Dendritic cell treated with granulocyte-macrophage colony-stimulating factor and Interleukin-4, amounts not matched to agents 40 ng/mL and 50 ng/mL, for 4 days (primary cell): ENCODE data around the gene SCAPER.
"Not testable (repeated sequence)": the region's sequence is repeated elsewhere in the genome, so short reads cannot be mapped to it uniquely, and the experiment has no call there.

Experiments
- H3K27ac Mint-ChIP-seq: one replicate; pipeline ENCODE4 v1.8.0; 2022; ENCODE audit warnings: mild to moderate bottlenecking, mixed read lengths
- H3K27me3 Mint-ChIP-seq: one replicate; pipeline ENCODE4 v1.8.0; 2022; ENCODE audit warnings: mild to moderate bottlenecking, mixed read lengths
- H3K36me3 Mint-ChIP-seq: one replicate; pipeline ENCODE4 v1.8.0; 2022; ENCODE audit warnings: low read depth, mixed read lengths
- H3K4me1 Mint-ChIP-seq: one replicate; pipeline ENCODE4 v1.8.0; 2022; ENCODE audit warnings: low read depth, mixed read lengths
- H3K4me3 Mint-ChIP-seq: one replicate; pipeline ENCODE4 v1.8.0; 2022; ENCODE audit warnings: mild to moderate bottlenecking, moderate library complexity, mixed read lengths
- H3K9me3 Mint-ChIP-seq: one replicate; pipeline ENCODE4 v1.8.0; 2022; ENCODE audit warnings: mixed read lengths
- intact Hi-C: fragments of 100-400 bp; cut with micrococcal nuclease; formaldehyde crosslinking; loops from one replicate; pipeline ENCODE4 v1.15.0; 2022

SCAPER gene

DNA sequence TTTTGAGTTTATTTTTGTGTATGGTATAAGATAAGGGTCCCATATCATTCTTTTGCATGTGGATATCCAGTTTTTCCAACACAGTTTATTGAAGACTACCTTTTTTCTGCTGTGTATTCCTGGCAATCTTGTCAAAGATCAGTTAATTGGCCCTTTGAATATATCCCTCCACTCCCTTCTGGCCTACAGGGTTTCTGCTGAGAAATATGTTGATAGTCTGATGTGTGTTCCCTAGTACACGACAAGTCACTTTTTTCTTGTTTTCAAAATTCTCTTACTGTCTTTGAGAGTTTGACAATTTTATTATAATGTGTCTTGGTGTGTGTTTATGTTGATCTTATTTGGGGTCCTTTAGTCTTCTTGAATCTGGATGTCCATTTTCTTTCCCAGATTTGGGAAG lies 439.4 kb downstream of the SCAPER start:
- H3K4me3 Mint-ChIP-seq = no peak overlapping the region
- H3K27ac Mint-ChIP-seq = no peak overlapping the region
- H3K27me3 Mint-ChIP-seq = no peaks in the 10 kb centered on the region
- peaks cover 32% of the 10 kb centered on the region for H3K9me3 Mint-ChIP-seq
- no peaks in the 10 kb centered on the region for H3K4me1 Mint-ChIP-seq
- peaks cover 14% of the 10 kb centered on the region for H3K36me3 Mint-ChIP-seq
- intact Hi-C loops = no loop called here

DNA sequence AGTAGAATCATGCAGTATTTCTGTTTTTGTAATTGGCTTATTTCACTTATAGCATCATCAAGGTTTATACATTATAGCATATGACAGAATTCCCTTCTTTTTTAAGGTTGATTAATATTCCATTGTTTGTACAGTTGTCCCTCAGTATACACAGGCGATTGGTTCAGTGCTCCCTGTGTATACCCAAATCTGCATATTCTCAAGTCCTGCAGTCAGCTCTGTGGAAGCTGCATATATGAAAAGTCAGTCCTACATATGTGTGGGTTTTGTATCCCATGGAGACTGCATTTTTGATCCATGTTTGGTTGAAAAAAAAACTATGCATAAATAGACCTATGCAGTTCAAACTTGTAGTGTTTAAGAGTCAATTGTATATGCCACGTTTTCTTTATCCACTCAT lies 440.9 kb downstream of the SCAPER start:
- intact Hi-C loops = no loop called here
- Mint-ChIP-seq H3K36me3 (peaks cover 13% of the 10 kb centered on the region), H3K27me3 (no peaks in the 10 kb centered on the region), H3K27ac (no peak overlapping the region), H3K9me3 (peaks cover 39% of the 10 kb centered on the region), H3K4me1 (no peaks in the 10 kb centered on the region), H3K4me3 (no peak overlapping the region)

DNA sequence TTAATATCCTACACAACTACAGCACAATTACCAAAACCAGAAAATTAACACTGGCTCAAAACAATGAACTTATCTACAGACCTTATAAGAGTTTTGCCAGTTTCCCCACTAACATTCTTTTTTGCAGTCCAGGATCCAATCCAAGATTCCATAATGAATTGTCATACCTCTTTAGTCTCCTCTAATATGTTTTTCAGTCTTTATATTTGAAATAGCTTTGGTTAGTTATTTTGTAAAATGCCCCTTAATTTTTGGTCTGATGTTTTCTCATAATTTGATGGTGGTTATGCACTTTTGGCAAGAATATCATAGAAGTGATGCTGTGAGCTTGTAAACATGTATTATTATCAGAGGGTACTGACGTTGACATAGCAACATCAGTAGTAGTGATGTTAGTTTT lies 444.3 kb downstream of the SCAPER start:
- H3K27ac Mint-ChIP-seq = no peak overlapping the region
- peaks cover under 1% of the 10 kb centered on the region for H3K36me3 Mint-ChIP-seq
- no peaks in the 10 kb centered on the region for H3K27me3 Mint-ChIP-seq
- no peaks in the 10 kb centered on the region for H3K4me1 Mint-ChIP-seq
- H3K4me3 Mint-ChIP-seq = no peak overlapping the region
- H3K9me3 Mint-ChIP-seq = peaks cover 19% of the 10 kb centered on the region
- intact Hi-C loops = no loop called here

DNA sequence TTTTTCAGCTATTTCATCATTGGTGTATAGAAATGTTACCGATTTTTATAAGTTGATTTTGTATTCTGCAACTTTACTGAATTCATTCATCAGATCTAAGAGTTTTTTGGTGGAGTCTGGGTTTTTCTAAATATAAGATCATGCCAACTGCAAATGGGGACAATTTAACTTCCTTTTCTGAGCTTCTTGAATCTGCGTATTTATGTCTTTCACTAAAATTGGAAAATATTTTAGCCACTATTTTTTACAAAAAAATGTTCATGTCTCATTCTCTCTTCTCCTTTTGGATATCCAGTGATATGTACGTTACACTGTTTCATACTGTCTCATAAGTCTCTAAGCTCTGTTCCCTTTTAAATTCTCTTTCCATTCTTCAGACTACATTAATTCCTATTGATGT lies 444.8 kb downstream of the SCAPER start:
- Mint-ChIP-seq H3K4me1 (no peaks in the 10 kb centered on the region), H3K4me3 (no peak overlapping the region), H3K36me3 (no peaks in the 10 kb centered on the region)

DNA sequence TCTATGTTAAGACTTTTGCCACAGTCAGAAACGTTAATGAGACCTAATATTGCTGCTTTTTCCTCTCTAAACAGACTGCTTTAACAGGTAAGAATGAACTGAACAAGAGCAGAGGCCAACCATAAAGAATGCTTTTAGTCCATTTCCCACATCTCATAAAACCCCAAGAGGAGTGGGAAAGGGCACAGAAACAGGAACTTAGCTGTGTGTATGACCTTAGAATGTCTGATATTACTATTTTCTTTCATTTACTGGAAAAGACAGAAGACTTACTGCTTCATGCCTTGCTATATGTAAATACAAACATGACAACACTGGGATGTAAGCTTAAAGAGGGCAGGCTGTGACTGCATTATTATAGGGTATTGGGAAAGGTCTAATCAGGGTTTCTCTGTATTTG lies 453.6 kb downstream of the SCAPER start:
- H3K27ac Mint-ChIP-seq = no peak overlapping the region
- H3K36me3 Mint-ChIP-seq = no peaks in the 10 kb centered on the region
- no peaks in the 10 kb centered on the region for H3K9me3 Mint-ChIP-seq
- H3K4me1 Mint-ChIP-seq = peaks cover 6% of the 10 kb centered on the region
- H3K4me3 Mint-ChIP-seq = no peak overlapping the region
- intact Hi-C loops = no loop called here
- H3K27me3 Mint-ChIP-seq = no peaks in the 10 kb centered on the region

More for the DNA sequence above, 444.8 kb downstream of the SCAPER start:
- peaks cover 13% of the 10 kb centered on the region for H3K9me3 Mint-ChIP-seq
- H3K27ac Mint-ChIP-seq = no peak overlapping the region
- intact Hi-C loops = no loop called here
- no peaks in the 10 kb centered on the region for H3K27me3 Mint-ChIP-seq

DNA sequence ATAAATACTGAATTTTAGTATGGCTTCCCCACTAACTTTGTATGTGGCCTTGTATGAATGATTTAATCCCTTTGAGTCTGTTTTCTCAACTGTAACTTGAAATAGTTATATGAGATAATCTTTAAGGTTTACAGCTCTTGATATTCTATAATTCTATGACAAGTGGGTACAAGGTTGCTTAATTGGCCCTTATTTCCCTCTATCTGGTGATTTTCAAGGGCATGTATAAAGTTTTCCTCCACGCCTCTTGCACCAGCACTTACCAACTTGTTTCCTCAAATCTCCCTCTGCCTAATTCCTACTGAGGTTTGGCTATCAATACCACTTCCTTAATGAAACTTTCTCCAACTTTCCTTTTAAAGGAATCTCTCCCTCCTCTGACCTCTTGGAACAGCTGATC lies 455.7 kb downstream of the SCAPER start:
- no peaks in the 10 kb centered on the region for H3K9me3 Mint-ChIP-seq
- no peak overlapping the region for H3K4me3 Mint-ChIP-seq
- no peaks in the 10 kb centered on the region for H3K36me3 Mint-ChIP-seq
- intact Hi-C loops = loop anchor here (10.0 kb wide), 1 partner anchor 175 kb away; no protein-coding TSS in a partner anchor
- no peaks in the 10 kb centered on the region for H3K27me3 Mint-ChIP-seq
- H3K27ac Mint-ChIP-seq = no peak overlapping the region
- H3K4me1 Mint-ChIP-seq = peaks cover 6% of the 10 kb centered on the region

DNA sequence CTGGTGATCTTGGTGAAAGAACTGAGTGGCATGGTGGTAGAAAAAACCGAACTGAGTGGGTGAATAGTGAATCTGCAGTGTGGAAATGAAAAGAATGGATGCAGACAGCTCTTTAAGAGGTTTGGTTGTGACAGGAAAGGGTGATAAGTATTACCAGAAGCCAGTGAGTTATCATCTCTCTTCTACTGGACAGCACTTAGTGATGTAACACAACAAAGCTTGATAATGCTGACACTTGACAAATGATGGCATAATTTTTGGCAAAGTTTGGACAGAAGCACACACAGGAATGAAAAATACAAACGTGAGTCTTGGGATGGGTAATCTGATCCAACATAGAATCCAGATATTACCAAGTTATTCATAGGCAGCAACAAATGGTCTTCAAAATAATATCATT lies 456.4 kb downstream of the SCAPER start:
- Mint-ChIP-seq H3K9me3 (no peaks in the 10 kb centered on the region), H3K27ac (no peak overlapping the region), H3K36me3 (no peaks in the 10 kb centered on the region), H3K4me1 (peaks cover 6% of the 10 kb centered on the region), H3K4me3 (no peak overlapping the region), H3K27me3 (no peaks in the 10 kb centered on the region)
- intact Hi-C loops = loop anchor here (10.0 kb wide), 1 partner anchor 174 kb away; no protein-coding TSS in a partner anchor

DNA sequence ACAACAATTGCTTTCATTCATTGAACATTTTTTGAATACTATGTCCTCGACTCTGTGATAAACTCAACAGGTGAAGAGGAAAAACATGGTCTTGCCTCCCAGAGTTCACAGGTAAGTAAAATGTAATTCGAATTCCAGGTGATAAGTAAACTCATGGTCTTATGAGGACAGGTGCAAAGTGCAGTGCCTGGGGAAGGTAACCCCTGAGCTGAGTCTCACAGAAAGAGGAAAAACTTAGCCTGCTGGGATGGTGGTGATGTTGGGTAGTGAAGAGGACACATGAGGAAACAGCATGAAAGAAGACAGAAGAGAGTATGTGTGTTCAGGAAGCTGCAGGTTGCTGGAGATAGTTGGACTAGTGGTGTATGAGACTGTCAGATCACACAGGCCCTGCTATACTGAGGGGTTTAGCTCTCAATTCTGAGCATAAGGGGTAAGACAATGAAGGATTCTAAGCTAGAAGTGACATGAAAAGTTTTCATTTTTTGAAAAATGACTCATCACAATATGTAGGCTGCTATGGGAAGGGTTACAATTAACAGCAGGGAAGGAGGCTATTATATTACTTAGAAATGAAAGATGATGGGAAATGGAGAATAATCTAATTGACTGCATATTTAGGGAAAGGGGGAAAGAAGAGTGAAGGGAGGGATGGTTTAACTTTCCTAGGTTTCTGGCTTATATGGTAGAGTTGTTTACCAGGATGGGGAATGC lies 457.3 kb downstream of the SCAPER start:
- Mint-ChIP-seq H3K27me3 (no peaks in the 10 kb centered on the region), H3K27ac (no peak overlapping the region), H3K36me3 (no peaks in the 10 kb centered on the region), H3K4me3 (no peak overlapping the region), H3K4me1 (peaks cover 6% of the 10 kb centered on the region), H3K9me3 (no peaks in the 10 kb centered on the region)
- intact Hi-C loops = loop anchor here (10.0 kb wide), 1 partner anchor 173 kb away; no protein-coding TSS in a partner anchor

DNA sequence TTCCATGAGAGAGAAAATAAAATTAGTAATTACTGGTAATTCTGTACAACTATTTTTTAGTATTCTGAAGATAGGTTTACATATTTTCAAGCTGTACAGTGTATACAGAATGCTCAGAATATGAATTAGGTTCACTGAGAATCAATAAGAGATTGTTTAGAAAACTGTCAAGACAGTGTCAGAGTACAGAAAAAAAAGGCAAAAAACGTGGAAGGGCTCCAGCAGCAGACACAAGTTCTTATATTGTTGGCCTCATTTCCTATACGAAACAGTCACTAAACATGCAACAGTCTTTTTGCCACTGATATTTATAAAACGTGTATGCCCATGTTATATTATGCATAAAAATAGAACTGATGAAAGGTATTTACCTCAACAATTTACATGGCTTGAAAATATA lies 464.7 kb downstream of the SCAPER start:
- Mint-ChIP-seq H3K4me3 (no peak overlapping the region), H3K36me3 (no peaks in the 10 kb centered on the region), H3K27me3 (no peaks in the 10 kb centered on the region), H3K27ac (no peak overlapping the region), H3K4me1 (no peaks in the 10 kb centered on the region), H3K9me3 (no peaks in the 10 kb centered on the region)
- intact Hi-C loops = loop anchor here (10.0 kb wide), 1 partner anchor 166 kb away; no protein-coding TSS in a partner anchor

DNA sequence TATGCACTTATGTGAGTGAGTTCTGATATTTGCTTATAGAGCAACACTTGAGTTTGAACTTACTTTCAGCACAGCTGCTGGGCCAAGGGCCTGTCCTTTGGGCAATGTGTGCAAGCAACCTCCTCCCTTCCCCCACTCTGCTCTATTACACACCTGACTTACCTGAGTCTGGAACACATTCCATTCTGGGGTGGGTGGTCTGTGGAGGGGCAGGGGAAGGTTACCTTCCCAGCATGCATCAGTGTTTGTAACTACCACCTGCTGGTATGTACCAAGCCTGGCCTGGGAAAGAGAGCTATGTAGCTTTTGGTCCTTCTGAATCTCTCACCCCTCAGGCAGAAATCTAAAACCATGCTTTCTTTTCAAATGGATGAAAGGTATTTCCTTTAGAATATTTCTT lies 465.6 kb downstream of the SCAPER start:
- intact Hi-C loops = no loop called here
- no peaks in the 10 kb centered on the region for H3K4me1 Mint-ChIP-seq
- H3K27me3 Mint-ChIP-seq = no peaks in the 10 kb centered on the region
- no peak overlapping the region for H3K4me3 Mint-ChIP-seq
- H3K27ac Mint-ChIP-seq = no peak overlapping the region
- H3K36me3 Mint-ChIP-seq = no peaks in the 10 kb centered on the region
- no peaks in the 10 kb centered on the region for H3K9me3 Mint-ChIP-seq

DNA sequence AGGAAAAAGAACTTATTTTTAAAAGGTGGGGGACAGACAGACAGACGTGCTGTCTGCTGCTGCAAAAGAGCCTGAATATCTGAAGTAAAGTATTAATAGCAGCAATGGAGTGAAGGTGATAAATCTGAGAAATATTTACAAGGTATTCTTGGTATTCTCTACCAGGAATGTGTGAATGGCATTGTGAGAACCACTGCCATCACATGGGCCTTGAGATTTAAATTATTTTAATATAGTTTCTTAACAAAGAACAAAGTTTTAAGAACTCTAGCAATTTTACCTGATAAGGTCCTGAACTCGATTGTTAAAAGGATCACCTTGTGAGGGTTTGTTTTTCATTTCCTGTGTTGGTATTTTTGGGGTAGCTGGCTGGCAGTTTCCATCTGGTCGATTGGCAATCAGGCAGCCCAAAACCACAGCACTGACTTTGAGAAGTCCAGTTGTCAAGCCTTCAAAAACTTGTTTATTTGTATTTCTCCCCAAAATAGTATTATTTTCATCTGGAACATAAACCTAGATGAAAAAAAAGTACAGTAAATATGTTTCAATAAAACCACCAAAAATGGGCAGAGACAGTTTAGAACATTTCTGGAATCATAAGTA lies 471.2 kb downstream of the SCAPER start:
- no peaks in the 10 kb centered on the region for H3K27me3 Mint-ChIP-seq
- H3K4me1 Mint-ChIP-seq = no peaks in the 10 kb centered on the region
- no peak overlapping the region for H3K4me3 Mint-ChIP-seq
- intact Hi-C loops = no loop called here
- H3K9me3 Mint-ChIP-seq = no peaks in the 10 kb centered on the region
- no peaks in the 10 kb centered on the region for H3K36me3 Mint-ChIP-seq
- no peak overlapping the region for H3K27ac Mint-ChIP-seq

DNA sequence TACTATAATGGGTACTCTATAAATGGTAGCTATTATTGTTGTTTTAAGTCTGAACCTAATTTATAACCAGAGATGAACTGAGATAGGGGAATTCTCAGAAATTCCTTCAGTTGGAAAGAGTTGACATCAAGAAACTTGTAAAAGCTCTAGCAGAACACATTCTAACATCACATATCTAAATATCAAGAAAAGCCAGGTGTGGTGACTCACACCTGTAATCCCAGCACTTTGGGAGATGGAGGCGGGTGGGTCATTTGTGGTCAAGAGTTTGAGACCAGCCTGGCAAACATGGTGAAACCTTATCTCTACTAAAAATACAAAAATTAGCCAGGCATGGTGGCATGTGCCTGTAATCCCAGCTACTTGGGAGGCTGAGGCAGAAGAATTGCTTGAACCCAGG lies 472.1 kb downstream of the SCAPER start:
- H3K27me3 Mint-ChIP-seq, H3K36me3 Mint-ChIP-seq, H3K9me3 Mint-ChIP-seq, H3K4me3 Mint-ChIP-seq, H3K4me1 Mint-ChIP-seq, H3K27ac Mint-ChIP-seq, intact Hi-C loops: not testable (repeated sequence)

DNA sequence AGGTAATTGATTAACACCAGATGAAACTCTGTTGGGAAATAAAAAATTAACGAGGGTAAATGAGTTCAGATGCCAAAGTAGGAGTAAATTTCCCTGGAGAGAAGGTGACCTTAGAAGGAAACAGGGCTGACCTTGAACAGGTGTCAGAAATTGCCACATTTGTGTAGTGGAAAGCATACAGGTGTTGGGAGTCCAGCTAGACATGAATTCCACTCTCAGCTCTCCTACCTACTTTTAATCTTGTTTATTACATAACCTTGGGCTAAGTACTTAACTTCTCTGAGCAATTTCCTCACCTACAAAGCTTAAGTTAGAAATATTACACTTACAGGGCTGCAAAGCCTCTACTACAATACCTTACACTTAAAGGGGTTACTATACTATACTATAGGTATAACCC lies 472.5 kb downstream of the SCAPER start:
- Mint-ChIP-seq H3K27ac (no peak overlapping the region), H3K36me3 (peaks cover 11% of the 10 kb centered on the region), H3K9me3 (peaks cover 10% of the 10 kb centered on the region), H3K4me1 (no peaks in the 10 kb centered on the region), H3K4me3 (no peak overlapping the region), H3K27me3 (no peaks in the 10 kb centered on the region)
- intact Hi-C loops = no loop called here

DNA sequence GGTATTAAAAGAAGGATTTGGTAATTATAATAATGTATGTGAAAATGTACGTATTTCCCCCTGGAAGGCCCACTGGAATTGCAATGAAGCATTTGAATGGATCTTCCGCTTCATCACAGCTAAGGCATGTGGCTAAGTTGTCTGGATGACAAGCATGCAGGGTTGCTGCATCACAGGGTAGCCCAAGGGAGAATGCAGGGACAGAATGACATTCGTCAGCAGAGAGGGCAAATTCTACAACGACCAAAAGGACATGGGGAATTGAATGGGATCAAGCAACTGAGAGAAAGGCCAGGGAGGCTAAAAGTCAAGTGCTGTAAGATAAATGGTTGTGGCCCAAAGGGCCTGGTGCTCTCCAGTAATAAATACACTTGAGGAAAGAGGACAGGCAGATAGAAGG lies 473.2 kb downstream of the SCAPER start:
- intact Hi-C loops = no loop called here
- Mint-ChIP-seq H3K4me3 (no peak overlapping the region), H3K36me3 (peaks cover 12% of the 10 kb centered on the region), H3K9me3 (peaks cover 11% of the 10 kb centered on the region), H3K27me3 (no peaks in the 10 kb centered on the region), H3K27ac (no peak overlapping the region), H3K4me1 (no peaks in the 10 kb centered on the region)

DNA sequence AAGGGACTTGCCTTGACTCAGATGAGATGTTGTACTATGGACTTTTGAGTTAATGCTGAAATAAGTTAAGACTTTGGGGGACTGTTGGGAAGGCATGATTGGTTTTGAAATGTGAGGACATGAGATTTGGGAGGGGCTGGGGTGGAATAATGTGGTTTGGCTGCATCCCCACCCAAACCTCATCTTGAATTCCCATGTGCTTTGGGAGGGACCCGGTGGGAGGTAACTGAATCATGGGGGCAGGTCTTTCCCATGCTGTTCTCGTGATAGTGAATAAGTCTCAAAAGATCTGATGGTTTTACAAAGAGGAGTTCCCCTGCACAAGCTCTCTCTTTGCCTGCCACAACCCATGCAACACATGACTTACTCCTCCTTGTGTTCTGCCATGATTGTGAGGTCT lies 474.4 kb downstream of the SCAPER start:
- H3K27ac Mint-ChIP-seq, H3K27me3 Mint-ChIP-seq, intact Hi-C loops, H3K4me3 Mint-ChIP-seq, H3K4me1 Mint-ChIP-seq: not testable (repeated sequence)
- Mint-ChIP-seq H3K9me3 (peaks cover 20% of the 10 kb centered on the region), H3K36me3 (peaks cover 12% of the 10 kb centered on the region)
